Fibroblast of lung (primary cell): ENCODE data around the gene SLC9A5.

Experiments used
- CTCF ChIP-seq, 2 donors: IDR thresholded peaks in 1 of 2; conservative IDR thresholded peaks in 1 of 2; 1 replicate in 1 of 2; 2 replicates in 1 of 2; pipeline ENCODE4 v1.5.1; 2011 to 2012; ENCODE audit warnings: low read length in 2 of 2, control low read depth in 1 of 2, inconsistent platforms in 1 of 2, low read depth in 1 of 2, mild to moderate bottlenecking in 1 of 2
- EZH2 ChIP-seq: IDR thresholded peaks from 2 replicates; pipeline ENCODE4 v1.5.1; 2012; ENCODE audit warnings: low read length, control low read depth, mild to moderate bottlenecking; ENCODE audit errors: missing control alignments

GRCh38 chr16:67206129-67206837 is 42.5 kb upstream of the SLC9A5 start:
- TF ChIP-seq CTCF (conservative IDR thresholded peaks at IDR 0.05 in 1 of 2, IDR thresholded peaks at IDR 0.05 in 1 of 2; ENCODE audit: low read depth in 1 of 2, low read length in 2 of 2) = no peak
- TF ChIP-seq EZH2 = no peak
